WTC11 (cell line): ENCODE data around the gene USP50.

Experiments used
- ARID4B ChIP-seq: sonication (generic); formaldehyde crosslinking; IDR thresholded peaks from 2 replicates; pipeline ENCODE4 v1.8.0; 2023; ENCODE audit warnings: missing genetic modification reagents, mild to moderate bottlenecking, borderline replicate concordance
- ELF4 ChIP-seq: sonication (generic); formaldehyde crosslinking; IDR thresholded peaks from 2 replicates; pipeline ENCODE4 v1.8.1; 2022; ENCODE audit warnings: low read depth, mild to moderate bottlenecking, moderate library complexity, missing genetic modification reagents
- FOXK1 ChIP-seq: sonication (generic); formaldehyde crosslinking; IDR thresholded peaks from 2 replicates; pipeline ENCODE4 v1.8.0; 2022; ENCODE audit warnings: mild to moderate bottlenecking, moderate library complexity, missing genetic modification reagents
- JUN ChIP-seq: sonication (generic); formaldehyde crosslinking; IDR thresholded peaks from 2 replicates; pipeline ENCODE4 v1.8.0; 2023; ENCODE audit warnings: mild to moderate bottlenecking, missing genetic modification reagents
- SP1 ChIP-seq: sonication (generic); formaldehyde crosslinking; conservative IDR thresholded peaks from 2 replicates; pipeline ENCODE4 v1.8.1; 2022; ENCODE audit warnings: missing genetic modification reagents
- TP53 ChIP-seq: sonication (generic); formaldehyde crosslinking; IDR thresholded peaks from 2 replicates; pipeline ENCODE4 v1.8.1; 2023; ENCODE audit warnings: mild to moderate bottlenecking, missing genetic modification reagents
- TF ChIP-seq, protein P1 (sequence below): sonication (generic); formaldehyde crosslinking; conservative IDR thresholded peaks from 2 replicates; pipeline ENCODE4 v1.8.1; 2023; ENCODE audit warnings: mild to moderate bottlenecking, low read depth, missing genetic modification reagents, moderate library complexity

GRCh38 chr15:50485389-50485788, 61.1 kb downstream of the USP50 start:
- TF ChIP-seq ARID4B (CRISPR knock-in tag) (no peak), SP1 (CRISPR knock-in tag) (no peak), FOXK1 (no peak), TP53 (CRISPR knock-in tag) (no peak), JUN (CRISPR knock-in tag) (no peak), ELF4 (CRISPR knock-in tag) (no peak)
- TF ChIP-seq, protein P1, sequence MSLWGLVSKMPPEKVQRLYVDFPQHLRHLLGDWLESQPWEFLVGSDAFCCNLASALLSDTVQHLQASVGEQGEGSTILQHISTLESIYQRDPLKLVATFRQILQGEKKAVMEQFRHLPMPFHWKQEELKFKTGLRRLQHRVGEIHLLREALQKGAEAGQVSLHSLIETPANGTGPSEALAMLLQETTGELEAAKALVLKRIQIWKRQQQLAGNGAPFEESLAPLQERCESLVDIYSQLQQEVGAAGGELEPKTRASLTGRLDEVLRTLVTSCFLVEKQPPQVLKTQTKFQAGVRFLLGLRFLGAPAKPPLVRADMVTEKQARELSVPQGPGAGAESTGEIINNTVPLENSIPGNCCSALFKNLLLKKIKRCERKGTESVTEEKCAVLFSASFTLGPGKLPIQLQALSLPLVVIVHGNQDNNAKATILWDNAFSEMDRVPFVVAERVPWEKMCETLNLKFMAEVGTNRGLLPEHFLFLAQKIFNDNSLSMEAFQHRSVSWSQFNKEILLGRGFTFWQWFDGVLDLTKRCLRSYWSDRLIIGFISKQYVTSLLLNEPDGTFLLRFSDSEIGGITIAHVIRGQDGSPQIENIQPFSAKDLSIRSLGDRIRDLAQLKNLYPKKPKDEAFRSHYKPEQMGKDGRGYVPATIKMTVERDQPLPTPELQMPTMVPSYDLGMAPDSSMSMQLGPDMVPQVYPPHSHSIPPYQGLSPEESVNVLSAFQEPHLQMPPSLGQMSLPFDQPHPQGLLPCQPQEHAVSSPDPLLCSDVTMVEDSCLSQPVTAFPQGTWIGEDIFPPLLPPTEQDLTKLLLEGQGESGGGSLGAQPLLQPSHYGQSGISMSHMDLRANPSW (CRISPR knock-in tag), result no peak
